WTC11 (cell line): ENCODE results near the gene BTBD1. TPM values are rescaled to one million over a fixed set of nuclear protein-coding genes. Genes with fewer than 3 reads are reported as not detected.
A peak's percentile ranks its signal among the peaks of the same experiment; 100 is the strongest.

ENCODE experiments used
- ATAC-seq: fragments of 200-7000 bp; cut with Tn5 transposase; 2 replicates; pipeline ENCODE4 v1.10.0; 2021; ENCODE audit warnings: mild to moderate bottlenecking, moderate library complexity
- CTCF ChIA-PET: fragments of 300-600 bp; sonication (Branson Sonifier 250); formaldehyde crosslinking; loops from one replicate; lab custom pipeline; 2021; ENCODE audit warnings: antibody characterized with exemption; lab: Charles Lee
- POLR2A ChIA-PET: fragments of 350-600 bp; sonication (Branson Sonifier 250); formaldehyde crosslinking; loops from one replicate; lab custom pipeline; 2021; ENCODE audit warnings: antibody characterized with exemption; lab: Charles Lee
- DNase-seq: peaks from one replicate; pipeline ENCODE4 v3.0.0; 2021; ENCODE audit warnings: low spot score
- H3K27ac Mint-ChIP-seq: 2 replicates; pipeline ENCODE4 v1.8.0; 2021; ENCODE audit warnings: mixed read lengths
- H3K27me3 Mint-ChIP-seq: 2 replicates; pipeline ENCODE4 v1.8.0; 2021; ENCODE audit warnings: low read depth, mild to moderate bottlenecking, moderate library complexity, mixed read lengths
- H3K36me3 Mint-ChIP-seq: 2 replicates; pipeline ENCODE4 v1.8.0; 2021; ENCODE audit warnings: mixed read lengths
- H3K4me1 Mint-ChIP-seq: 2 replicates; pipeline ENCODE4 v1.8.0; 2022; ENCODE audit warnings: mixed read lengths
- H3K4me3 Mint-ChIP-seq: 2 replicates; pipeline ENCODE4 v1.8.0; 2021; ENCODE audit warnings: mild to moderate bottlenecking, moderate library complexity, mixed read lengths
- H3K9me3 Mint-ChIP-seq: 2 replicates; pipeline ENCODE4 v1.8.0; 2021; ENCODE audit warnings: mixed read lengths
- CREM ChIP-seq: sonication (generic); formaldehyde crosslinking; IDR thresholded peaks from 2 replicates; pipeline ENCODE4 v1.8.1; 2022; ENCODE audit warnings: mild to moderate bottlenecking, missing genetic modification reagents, moderate library complexity
- ESRRA ChIP-seq: sonication (generic); formaldehyde crosslinking; IDR thresholded peaks from 2 replicates; pipeline ENCODE4 v1.8.1; 2022; ENCODE audit warnings: mild to moderate bottlenecking, missing genetic modification reagents, borderline replicate concordance
- ETV6 ChIP-seq: sonication (generic); formaldehyde crosslinking; IDR thresholded peaks from 2 replicates; pipeline ENCODE4 v1.8.1; 2022; ENCODE audit warnings: mild to moderate bottlenecking, missing genetic modification reagents
- FOXK1 ChIP-seq: sonication (generic); formaldehyde crosslinking; IDR thresholded peaks from 2 replicates; pipeline ENCODE4 v1.8.0; 2022; ENCODE audit warnings: mild to moderate bottlenecking, moderate library complexity, missing genetic modification reagents
- GABPB1 ChIP-seq: sonication (generic); formaldehyde crosslinking; IDR thresholded peaks from 2 replicates; pipeline ENCODE4 v1.8.1; 2023; ENCODE audit warnings: mild to moderate bottlenecking, missing genetic modification reagents
- JUN ChIP-seq: sonication (generic); formaldehyde crosslinking; IDR thresholded peaks from 2 replicates; pipeline ENCODE4 v1.8.0; 2023; ENCODE audit warnings: mild to moderate bottlenecking, missing genetic modification reagents
- MAX ChIP-seq: sonication (generic); formaldehyde crosslinking; IDR thresholded peaks from 2 replicates; pipeline ENCODE4 v1.8.0; 2022; ENCODE audit warnings: mild to moderate bottlenecking, missing genetic modification reagents
- NFATC4 ChIP-seq: fragments of 250-450 bp; sonication (Bioruptor Pico); IDR thresholded peaks from 2 replicates; pipeline ENCODE4 v1.9.0; 2021; ENCODE audit warnings: mild to moderate bottlenecking
- NR3C1 ChIP-seq: sonication (generic); formaldehyde crosslinking; conservative IDR thresholded peaks from 2 replicates; pipeline ENCODE4 v1.8.1; 2023; ENCODE audit warnings: low read depth, mild to moderate bottlenecking, missing genetic modification reagents
- SMAD3 ChIP-seq: sonication (generic); formaldehyde crosslinking; IDR thresholded peaks from 2 replicates; pipeline ENCODE4 v1.8.0; 2022; ENCODE audit warnings: missing genetic modification reagents, mild to moderate bottlenecking, borderline replicate concordance
- SMAD4 ChIP-seq: sonication (generic); formaldehyde crosslinking; IDR thresholded peaks from 2 replicates; pipeline ENCODE4 v1.8.0; 2022; ENCODE audit warnings: mild to moderate bottlenecking, missing genetic modification reagents
- TEAD4 ChIP-seq: sonication (generic); formaldehyde crosslinking; IDR thresholded peaks from 2 replicates; pipeline ENCODE4 v1.8.0; 2022; ENCODE audit warnings: mild to moderate bottlenecking, missing genetic modification reagents
- USF1 ChIP-seq: sonication (generic); formaldehyde crosslinking; IDR thresholded peaks from 2 replicates; pipeline ENCODE4 v1.8.0; 2022; ENCODE audit warnings: mild to moderate bottlenecking, missing genetic modification reagents
- ZNF219 ChIP-seq: sonication (generic); formaldehyde crosslinking; IDR thresholded peaks from 2 replicates; pipeline ENCODE4 v1.8.0; 2023; ENCODE audit warnings: missing genetic modification reagents, mild to moderate bottlenecking, borderline replicate concordance
- ZNF232 ChIP-seq: sonication (generic); formaldehyde crosslinking; IDR thresholded peaks from 2 replicates; pipeline ENCODE4 v1.8.0; 2022; ENCODE audit warnings: mild to moderate bottlenecking, missing genetic modification reagents
- ZNF423 ChIP-seq: fragments of 250-450 bp; sonication (Bioruptor Pico); IDR thresholded peaks from 2 replicates; pipeline ENCODE4 v2.1.2; 2022; ENCODE audit warnings: mild to moderate bottlenecking, moderate library complexity
- ZNF425 ChIP-seq: fragments of 250-450 bp; sonication (Bioruptor Pico); conservative IDR thresholded peaks from 2 replicates; pipeline ENCODE4 v1.9.0; 2021; ENCODE audit warnings: mild to moderate bottlenecking
- total RNA-seq: library from RNA; stranded (reverse); gene quantifications from 3 replicates; pipeline ENCODE4 v1.2.3, GENCODE V29; 2021
- TF ChIP-seq, protein P1 (sequence below): sonication (generic); formaldehyde crosslinking; IDR thresholded peaks from 2 replicates; pipeline ENCODE4 v1.8.1; 2022; ENCODE audit warnings: low read depth, mild to moderate bottlenecking, moderate library complexity, missing genetic modification reagents, borderline replicate concordance
- TF ChIP-seq, protein P2 (sequence below): sonication (generic); formaldehyde crosslinking; IDR thresholded peaks from 2 replicates; pipeline ENCODE4 v1.8.0; 2023; ENCODE audit warnings: missing genetic modification reagents, mild to moderate bottlenecking, borderline replicate concordance
- TF ChIP-seq, protein P3 (sequence below): fragments of 250-450 bp; sonication (Bioruptor Pico); IDR thresholded peaks from 2 replicates; pipeline ENCODE4 v1.8.0; 2021; ENCODE audit warnings: mild to moderate bottlenecking
- TF ChIP-seq, protein P4 (sequence below): fragments of 250-450 bp; sonication (Bioruptor Pico); IDR thresholded peaks from 2 replicates; pipeline ENCODE4 v2.1.2; 2022; ENCODE audit warnings: mild to moderate bottlenecking, moderate library complexity

The BTBD1 gene
- total RNA-seq, 1 experiment from 2014 or later = 39.6 TPM

DNA sequence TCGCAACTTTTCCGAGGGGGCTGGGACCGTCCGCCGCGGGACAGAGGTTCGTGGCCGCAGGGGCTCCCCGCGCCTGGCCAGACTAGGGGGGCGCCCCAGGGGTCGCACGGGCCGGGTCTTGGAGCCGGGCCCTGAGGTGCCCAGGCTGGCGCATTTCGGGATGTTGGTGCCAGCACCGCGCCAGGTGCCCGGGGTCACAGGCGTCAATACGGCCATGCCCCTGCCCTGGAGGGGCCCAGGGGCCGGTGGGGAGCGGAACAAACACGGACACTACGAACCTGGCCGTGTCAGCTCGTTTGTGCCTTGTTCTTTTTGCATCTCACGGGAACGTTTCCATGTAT is 40.8 kb upstream of the BTBD1 start:
- DNase-seq (no peak), ATAC-seq (no peak)
- CTCF ChIA-PET = interaction anchor here (1.2 kb wide), 1 partner anchor 329 kb away, joined by 3 read pairs; no protein-coding TSS in a partner anchor
- Mint-ChIP-seq H3K4me1 (peaks cover 9% of the 10 kb centered on the region), H3K9me3 (peaks cover 10% of the 10 kb centered on the region), H3K4me3 (peak overlapping the region; percentile 66), H3K27me3 (peaks cover 52% of the 10 kb centered on the region), H3K27ac (no peak overlapping the region), H3K36me3 (no peaks in the 10 kb centered on the region)
- POLR2A ChIA-PET = interaction anchor here (1.1 kb wide), 1 partner anchor 81 kb away, joined by 3 read pairs; no protein-coding TSS in a partner anchor
- TF ChIP-seq SMAD4 (CRISPR knock-in tag) (0 out of 2 replicates have a peak, but pooled peaks have one; percentile 37), ZNF219 (CRISPR knock-in tag) (peak; percentile 13; the same call in 1 of the 2 replicates), GABPB1 (CRISPR knock-in tag) (no peak), MAX (0 out of 2 replicates have a peak, but pooled peaks have one; percentile 16), USF1 (0 out of 2 replicates have a peak, but pooled peaks have one; percentile 10), TEAD4 (CRISPR knock-in tag) (no peak), ZNF423 (CRISPR knock-in tag) (peak; percentile 75)

GRCh38 chr15:83106994-83107840 is 40.2 kb upstream of the BTBD1 start, which contains the start of gene TM6SF1:
Gene TM6SF1 (plus strand): TSS chr15:83107645. CDS start chr15:83107681, 36 bp downstream.
- no peaks in the 10 kb centered on the region for H3K36me3 Mint-ChIP-seq
- DNase-seq (peak; percentile 26), ATAC-seq (peak; percentile 61)
- H3K4me3 Mint-ChIP-seq = peak within 1 kb of the TSS; percentile 75
- POLR2A ChIA-PET = interaction anchor here (0.7 to 1.1 kb wide), 3 partner anchors 38 to 101 kb away, joined by 3 read pairs; no protein-coding TSS in a partner anchor
- CTCF ChIA-PET = interaction anchor here (0.8 to 1.2 kb wide), 3 partner anchors 16 to 329 kb away, joined by 3 read pairs; partner anchors contain the start of gene BTBD1
- peaks cover 9% of the 10 kb centered on the region for H3K9me3 Mint-ChIP-seq
- H3K4me1 Mint-ChIP-seq = peaks cover 9% of the 10 kb centered on the region
- peaks cover 52% of the 10 kb centered on the region for H3K27me3 Mint-ChIP-seq
- no peak within 1 kb of the TSS for H3K27ac Mint-ChIP-seq
- TF ChIP-seq SMAD4 (CRISPR knock-in tag) (no peak), SMAD3 (CRISPR knock-in tag) (no peak), MAX (0 out of 2 replicates have a peak, but pooled peaks have one; percentile 40), ZNF232 (CRISPR knock-in tag) (no peak), JUN (CRISPR knock-in tag) (no peak), ETV6 (CRISPR knock-in tag) (no peak), NFATC4 (no peak), NR3C1 (CRISPR knock-in tag) (no peak), FOXK1 (peak; percentile 9; the same call in 1 of the 2 replicates), CREM (CRISPR knock-in tag) (no peak), ESRRA (peak; percentile 67; the same call in 1 of the 2 replicates), ZNF425 (CRISPR knock-in tag) (no peak)
- TF ChIP-seq, protein P1, sequence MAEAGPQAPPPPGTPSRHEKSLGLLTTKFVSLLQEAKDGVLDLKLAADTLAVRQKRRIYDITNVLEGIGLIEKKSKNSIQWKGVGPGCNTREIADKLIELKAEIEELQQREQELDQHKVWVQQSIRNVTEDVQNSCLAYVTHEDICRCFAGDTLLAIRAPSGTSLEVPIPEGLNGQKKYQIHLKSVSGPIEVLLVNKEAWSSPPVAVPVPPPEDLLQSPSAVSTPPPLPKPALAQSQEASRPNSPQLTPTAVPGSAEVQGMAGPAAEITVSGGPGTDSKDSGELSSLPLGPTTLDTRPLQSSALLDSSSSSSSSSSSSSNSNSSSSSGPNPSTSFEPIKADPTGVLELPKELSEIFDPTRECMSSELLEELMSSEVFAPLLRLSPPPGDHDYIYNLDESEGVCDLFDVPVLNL (CRISPR knock-in tag) = no peak
- TF ChIP-seq, protein P2, sequence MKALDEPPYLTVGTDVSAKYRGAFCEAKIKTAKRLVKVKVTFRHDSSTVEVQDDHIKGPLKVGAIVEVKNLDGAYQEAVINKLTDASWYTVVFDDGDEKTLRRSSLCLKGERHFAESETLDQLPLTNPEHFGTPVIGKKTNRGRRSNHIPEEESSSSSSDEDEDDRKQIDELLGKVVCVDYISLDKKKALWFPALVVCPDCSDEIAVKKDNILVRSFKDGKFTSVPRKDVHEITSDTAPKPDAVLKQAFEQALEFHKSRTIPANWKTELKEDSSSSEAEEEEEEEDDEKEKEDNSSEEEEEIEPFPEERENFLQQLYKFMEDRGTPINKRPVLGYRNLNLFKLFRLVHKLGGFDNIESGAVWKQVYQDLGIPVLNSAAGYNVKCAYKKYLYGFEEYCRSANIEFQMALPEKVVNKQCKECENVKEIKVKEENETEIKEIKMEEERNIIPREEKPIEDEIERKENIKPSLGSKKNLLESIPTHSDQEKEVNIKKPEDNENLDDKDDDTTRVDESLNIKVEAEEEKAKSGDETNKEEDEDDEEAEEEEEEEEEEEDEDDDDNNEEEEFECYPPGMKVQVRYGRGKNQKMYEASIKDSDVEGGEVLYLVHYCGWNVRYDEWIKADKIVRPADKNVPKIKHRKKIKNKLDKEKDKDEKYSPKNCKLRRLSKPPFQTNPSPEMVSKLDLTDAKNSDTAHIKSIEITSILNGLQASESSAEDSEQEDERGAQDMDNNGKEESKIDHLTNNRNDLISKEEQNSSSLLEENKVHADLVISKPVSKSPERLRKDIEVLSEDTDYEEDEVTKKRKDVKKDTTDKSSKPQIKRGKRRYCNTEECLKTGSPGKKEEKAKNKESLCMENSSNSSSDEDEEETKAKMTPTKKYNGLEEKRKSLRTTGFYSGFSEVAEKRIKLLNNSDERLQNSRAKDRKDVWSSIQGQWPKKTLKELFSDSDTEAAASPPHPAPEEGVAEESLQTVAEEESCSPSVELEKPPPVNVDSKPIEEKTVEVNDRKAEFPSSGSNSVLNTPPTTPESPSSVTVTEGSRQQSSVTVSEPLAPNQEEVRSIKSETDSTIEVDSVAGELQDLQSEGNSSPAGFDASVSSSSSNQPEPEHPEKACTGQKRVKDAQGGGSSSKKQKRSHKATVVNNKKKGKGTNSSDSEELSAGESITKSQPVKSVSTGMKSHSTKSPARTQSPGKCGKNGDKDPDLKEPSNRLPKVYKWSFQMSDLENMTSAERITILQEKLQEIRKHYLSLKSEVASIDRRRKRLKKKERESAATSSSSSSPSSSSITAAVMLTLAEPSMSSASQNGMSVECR (CRISPR knock-in tag) = 0 out of 2 replicates have a peak, but pooled peaks have one; percentile 38
- TF ChIP-seq, protein P3, sequence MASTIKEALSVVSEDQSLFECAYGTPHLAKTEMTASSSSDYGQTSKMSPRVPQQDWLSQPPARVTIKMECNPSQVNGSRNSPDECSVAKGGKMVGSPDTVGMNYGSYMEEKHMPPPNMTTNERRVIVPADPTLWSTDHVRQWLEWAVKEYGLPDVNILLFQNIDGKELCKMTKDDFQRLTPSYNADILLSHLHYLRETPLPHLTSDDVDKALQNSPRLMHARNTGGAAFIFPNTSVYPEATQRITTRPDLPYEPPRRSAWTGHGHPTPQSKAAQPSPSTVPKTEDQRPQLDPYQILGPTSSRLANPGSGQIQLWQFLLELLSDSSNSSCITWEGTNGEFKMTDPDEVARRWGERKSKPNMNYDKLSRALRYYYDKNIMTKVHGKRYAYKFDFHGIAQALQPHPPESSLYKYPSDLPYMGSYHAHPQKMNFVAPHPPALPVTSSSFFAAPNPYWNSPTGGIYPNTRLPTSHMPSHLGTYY (CRISPR knock-in tag) = no peak
- TF ChIP-seq, protein P4, sequence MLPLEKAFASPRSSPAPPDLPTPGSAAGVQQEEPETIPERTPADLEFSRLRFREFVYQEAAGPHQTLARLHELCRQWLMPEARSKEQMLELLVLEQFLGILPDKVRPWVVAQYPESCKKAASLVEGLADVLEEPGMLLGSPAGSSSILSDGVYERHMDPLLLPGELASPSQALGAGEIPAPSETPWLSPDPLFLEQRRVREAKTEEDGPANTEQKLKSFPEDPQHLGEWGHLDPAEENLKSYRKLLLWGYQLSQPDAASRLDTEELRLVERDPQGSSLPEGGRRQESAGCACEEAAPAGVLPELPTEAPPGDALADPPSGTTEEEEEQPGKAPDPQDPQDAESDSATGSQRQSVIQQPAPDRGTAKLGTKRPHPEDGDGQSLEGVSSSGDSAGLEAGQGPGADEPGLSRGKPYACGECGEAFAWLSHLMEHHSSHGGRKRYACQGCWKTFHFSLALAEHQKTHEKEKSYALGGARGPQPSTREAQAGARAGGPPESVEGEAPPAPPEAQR (CRISPR knock-in tag) = no peak
